Pulmonary artery endothelial cell (primary cell): ENCODE results near the gene HIPK2. TPM values are rescaled to one million over a fixed set of nuclear protein-coding genes. Genes with fewer than 3 reads are reported as not detected.
"Not testable (repeated sequence)": the region's sequence is repeated elsewhere in the genome, so short reads cannot be mapped to it uniquely, and the experiment has no call there.

Experiments used
- DNase-seq: peaks from one replicate; pipeline ENCODE4 v3.0.0-alpha.2; 2011; ENCODE audit warnings: low read depth, low spot score
- total RNA-seq: library from RNA; depleted of rRNA; stranded (reverse); fragments of >200 nt; gene quantifications from 2 replicates; pipeline ENCODE4 v1.2.3, GENCODE V29; 2014

The HIPK2 gene
- total RNA-seq, 1 donor from 2014 or later, result 10.6 TPM

DNA sequence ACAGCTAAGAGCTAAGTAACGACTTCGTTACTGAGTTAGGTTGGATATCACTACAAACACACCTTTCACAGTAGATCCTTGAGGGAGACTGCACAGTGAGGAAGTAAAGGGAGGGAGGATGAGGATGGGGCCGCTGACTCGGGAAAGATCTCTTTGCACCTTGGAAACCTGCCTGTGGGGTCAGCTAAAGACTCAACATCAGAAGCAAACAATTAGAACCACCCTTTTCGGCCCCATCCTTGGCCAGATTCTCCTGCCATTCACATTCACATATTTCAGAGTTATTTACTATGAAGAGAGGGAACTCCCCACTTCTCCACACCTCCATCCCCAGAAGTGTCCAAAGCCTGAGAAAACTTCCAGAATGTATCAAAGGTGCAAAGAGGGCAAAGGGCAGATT, 207.2 kb downstream of the HIPK2 start:
- DNase-seq, result no peak

DNA sequence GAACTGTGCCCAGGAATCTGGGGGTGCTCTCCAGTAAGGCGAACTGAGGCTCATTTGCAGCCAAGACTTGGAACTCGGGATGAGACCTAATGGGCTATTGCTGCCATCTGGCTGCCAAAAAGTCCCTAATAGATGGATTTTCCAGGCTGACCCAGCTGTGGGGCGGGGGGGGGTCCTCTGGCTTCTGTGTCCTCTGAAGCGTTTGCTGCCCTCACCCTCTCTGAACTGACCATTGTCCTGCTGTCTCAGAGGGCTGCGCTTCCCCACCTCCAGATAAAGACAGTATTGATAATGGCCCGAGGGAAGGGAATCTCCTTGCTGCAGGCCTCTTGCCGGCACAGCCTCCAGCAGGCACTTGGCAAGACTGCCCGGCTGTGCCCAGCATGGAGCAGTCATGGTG, 207.7 kb downstream of the HIPK2 start:
- DNase-seq, result no peak

DNA sequence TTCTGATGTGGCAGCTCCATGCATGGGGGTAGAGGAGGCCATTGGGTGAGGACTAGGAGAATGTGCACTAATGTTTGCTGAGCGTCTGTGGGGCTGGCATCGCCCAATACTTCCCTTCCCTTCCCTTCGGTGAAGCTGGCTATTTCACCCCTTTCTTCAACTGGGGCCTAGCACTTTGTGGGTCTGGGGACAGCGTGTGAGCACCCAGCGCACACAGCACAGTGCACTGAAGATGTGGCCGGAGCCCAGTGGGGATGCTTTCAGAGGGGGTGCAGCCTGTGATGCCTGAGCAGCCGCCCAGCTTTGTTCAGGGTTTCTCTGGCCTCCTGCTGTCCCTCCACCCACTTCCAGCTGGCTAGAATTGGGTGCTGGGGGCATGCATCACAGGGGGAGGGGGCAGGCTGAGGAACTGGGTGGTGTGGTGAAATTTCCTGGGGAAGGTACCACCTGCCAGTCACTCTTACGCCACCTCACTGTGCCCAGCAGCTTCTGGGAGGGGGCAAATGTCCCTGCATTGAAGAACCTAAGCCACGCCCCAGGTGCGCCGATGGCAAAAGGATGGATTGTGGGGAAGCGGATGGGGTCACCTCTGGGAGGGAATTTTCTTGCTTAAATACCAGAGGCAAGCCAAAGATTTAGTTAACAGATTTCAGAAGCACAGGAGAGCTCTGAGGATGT, 208.8 kb downstream of the HIPK2 start:
- DNase-seq, result no peak

DNA sequence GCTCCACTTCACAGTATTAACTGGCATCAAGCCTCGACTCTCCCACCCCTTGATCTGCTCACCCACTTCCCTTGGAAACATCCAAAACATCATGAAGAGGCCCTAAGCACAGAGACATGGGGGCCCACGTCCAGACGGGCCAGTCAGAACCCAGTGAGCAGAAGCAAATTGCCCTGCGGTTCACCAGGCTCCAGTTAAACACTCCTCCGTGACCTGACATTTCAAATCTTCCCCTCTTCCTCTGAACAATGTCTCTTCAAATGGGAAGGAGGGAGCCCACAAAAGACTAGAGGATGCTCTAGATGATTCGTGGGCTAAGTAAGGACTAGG, 209.5 kb downstream of the HIPK2 start:
- no peak for DNase-seq

DNA sequence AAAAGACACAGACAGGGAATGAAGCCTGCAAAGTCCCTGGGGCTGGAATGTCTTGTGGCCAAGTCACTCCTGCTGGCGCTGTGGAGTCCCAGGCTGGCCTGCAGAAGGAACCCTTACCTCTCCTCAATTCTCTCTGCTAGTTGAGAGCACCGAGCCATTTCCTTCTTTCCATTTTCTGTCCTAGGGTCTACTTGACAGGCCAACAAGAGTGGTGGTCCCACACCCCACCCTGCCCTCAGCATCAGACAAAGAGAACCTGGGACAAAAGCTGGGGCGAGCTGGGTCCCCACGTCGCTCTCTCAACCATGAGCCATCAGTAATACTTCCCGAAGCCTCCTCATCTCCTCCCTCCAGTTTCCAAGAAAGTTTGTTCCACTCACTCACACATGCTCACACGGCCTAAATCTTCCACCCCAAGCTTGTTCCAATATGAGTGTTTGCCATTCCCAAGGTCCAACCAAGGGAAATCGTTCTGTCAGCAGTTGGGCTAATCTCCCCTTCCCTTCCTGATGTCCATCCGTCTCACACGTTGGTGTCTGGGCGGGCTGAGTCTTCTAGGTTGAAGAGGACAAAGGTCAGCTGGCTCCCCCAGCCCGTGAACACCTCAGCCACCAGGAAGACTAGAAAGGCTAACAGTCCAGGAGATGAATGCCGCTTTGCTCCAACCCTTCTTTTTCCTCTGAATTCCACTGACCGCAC, 210.0 kb downstream of the HIPK2 start:
- DNase-seq, result no peak

DNA sequence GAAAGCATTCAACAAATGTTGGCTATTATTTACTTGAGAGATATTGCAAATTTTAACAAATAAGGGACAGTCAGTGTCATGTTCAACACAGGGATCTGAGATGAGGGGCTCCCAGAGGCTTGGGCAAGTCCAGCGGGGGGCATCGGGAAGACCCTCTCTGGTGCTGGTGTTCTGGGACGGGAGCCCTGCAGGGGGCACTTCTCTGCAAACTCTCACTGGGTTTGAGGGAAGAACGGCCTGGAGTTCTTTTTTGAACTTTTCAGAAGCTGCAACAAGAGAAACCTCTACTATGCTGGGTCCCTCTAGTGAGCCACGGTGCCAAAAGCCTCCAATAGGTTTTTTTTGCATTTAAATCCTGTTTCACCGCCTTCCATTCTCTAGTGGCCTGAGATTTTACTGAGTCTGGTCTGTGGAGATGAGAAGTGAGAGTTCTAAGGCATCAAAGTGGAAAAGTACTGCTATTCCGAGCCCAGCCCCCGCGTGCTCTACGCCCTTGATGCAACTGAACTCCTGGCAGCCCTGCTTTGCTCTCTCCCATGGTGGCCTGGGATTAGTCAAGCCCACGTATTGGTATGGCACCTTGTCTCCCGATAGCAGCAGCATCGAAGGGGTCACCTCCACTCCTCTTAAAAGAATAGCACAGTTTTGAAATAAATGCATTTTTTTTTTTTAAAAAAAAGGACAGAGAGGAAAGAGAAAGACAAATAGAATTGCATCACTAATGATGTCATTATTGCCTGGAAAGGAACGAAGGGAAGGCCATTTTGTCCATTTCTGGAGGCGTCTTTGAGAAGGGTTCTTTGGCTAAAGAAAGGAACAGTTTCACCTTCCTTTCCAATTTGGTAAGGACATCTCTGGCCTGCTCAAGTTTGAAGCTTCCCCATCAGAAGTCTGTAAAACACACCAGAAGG, 210.8 kb downstream of the HIPK2 start:
- no peak for DNase-seq

DNA sequence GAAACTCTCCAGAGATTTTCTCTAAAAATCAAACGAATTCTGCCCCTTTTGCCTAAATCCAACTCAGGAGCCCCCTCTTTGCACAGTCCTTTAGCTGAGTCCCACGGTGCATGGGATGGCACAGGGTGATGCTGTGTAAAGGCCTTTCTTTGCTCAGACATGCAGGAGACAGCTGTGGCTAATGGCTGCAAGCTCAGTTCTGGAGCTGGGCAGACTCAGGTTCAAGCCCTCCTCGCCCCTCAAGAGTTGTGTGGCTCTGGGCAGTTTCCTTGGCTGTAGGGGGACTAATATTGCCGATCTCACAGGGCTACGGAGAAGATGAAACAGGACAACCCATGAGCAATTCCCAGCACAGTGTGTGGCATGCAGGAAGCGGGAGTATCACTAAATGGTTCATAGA, 211.7 kb downstream of the HIPK2 start:
- no peak for DNase-seq

DNA sequence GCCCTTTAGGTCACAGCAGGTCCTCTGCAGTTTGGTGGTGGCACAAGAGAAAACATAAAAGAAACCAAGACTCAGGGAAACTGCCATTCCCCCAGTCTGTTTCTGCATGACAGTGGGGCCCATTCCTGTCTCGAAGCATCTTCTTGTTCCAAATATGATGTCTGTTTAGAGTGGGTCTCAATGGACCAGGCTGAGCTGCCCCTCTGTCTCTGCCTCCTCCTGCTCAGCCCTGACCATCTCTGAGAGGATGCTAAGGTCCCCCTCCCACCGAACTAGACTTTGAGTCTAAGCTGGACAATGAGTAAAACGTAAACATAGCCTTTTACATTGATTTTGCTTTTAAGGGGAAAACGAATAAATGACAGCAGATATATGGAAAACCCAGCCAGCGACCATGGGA, 213.9 kb downstream of the HIPK2 start:
- no peak for DNase-seq

DNA sequence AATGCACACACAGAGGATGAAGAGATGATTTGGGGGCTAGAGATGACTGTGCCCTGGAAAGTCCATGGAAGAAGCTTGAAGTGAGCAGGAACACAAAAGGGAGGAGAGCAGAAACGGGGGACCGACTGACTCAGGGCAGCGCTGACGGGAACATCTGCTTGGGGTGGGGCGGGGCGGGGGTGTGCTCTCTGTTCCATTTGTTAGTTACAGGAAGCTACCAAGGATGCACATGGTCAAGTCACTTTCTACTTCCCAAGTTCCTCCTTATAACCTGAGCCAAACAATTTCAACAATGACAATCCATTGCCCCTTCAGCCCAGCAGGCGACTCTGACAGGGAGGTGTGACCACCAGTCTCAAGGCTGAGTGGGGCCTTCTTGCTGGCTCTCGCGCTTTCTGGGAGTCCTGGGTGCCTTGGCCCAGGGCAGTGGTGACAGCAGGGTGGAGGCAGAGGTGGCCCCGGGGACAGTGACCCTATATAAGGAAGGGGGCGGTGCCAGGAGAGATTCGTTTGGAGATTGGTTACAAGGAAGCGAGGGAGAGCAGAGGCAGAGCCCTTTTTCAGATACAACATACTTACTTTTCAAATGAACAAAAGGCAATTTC, 214.7 kb downstream of the HIPK2 start:
- no peak for DNase-seq

DNA sequence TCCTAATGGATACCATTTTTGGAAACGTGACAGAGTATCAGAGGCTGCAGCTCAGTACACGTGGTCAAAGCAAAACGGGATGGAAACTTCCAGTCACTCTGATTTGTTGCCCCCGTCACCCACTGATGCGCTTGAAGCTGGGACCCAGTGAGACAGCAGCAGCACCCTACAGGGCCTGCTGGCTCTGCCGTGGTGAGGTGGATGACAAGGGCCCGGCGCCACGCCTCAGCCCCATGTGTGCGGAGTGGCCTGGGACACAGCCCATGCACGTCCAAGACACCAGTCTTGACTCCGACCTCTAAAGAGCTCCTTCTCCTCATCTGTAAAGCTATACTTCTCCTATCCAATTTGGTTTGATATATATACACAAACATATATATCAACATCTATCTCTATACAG, 215.3 kb downstream of the HIPK2 start:
- DNase-seq, result no peak

DNA sequence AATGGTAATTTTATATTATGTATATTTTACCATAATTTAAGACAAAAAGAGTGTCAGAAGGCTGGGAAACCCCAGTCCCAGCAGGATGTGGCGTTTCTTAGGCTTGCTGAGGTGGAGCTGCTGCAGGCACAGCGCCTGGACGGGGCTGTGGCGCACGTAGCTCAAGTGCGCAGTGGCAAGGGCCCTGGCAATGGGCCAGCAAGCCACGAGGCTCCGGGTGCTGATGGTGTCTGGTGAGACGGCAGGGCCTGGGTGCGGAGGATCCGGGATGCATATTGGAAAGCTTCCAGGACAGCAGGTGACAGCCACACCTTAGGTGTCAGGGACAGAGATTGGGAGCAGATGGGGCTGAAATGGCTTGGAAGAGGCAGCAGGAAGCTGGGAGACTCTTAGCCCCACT, 217.1 kb downstream of the HIPK2 start:
- DNase-seq, result no peak

DNA sequence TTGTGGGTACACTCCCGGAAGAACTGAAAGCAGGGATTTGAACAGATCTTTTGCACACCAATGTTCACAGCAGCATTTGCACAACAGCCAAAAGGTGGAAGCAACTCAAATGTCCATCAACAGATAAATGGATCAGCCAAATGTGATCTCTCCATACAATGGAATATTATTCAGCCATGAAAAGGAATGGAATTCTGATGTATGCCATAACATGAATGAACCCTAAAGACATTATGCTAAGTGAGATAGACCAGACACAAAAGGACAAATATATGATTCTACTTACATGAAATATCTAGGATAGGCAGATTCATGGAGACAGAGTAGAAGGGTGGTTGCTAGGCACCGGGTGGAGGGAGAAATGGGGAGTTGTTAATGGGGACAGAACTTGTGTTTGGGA, 217.6 kb downstream of the HIPK2 start:
- no peak for DNase-seq

DNA sequence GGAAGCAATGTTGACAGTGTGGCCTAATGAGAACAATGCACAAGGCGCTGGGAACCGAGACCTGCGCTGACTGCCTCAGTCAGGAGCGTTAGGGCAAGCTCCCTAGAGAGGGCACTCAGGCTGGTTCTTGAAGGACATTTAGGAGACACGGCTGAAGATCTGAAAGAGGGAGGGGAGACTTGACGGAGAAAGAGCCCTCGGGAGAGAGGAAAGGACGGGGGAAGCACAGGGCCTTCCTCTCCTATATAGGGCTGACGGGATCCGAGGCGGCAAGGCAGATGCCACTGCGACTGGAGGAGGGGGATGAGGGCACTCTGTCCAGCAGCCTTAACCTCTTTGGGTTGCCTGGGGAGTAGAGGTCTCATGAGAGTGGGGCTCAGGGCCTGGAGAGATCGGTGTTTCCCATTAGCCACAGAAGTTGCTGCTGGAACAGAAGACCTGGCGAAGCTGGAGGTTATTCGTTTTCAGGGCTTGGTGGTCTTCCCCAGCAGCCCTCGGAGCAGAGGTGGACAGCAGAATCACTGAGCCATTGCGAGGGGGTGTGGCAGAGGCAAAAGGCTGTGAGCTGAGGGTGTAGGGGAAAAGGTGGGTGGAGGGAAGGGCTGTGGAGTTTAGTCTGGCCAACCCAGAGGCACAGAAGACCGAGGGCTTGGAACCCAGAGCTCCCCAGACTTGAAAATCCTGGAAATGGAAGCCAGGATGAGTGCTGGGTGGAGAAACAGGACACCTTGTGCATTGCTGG, 218.3 kb downstream of the HIPK2 start:
- DNase-seq, result no peak

DNA sequence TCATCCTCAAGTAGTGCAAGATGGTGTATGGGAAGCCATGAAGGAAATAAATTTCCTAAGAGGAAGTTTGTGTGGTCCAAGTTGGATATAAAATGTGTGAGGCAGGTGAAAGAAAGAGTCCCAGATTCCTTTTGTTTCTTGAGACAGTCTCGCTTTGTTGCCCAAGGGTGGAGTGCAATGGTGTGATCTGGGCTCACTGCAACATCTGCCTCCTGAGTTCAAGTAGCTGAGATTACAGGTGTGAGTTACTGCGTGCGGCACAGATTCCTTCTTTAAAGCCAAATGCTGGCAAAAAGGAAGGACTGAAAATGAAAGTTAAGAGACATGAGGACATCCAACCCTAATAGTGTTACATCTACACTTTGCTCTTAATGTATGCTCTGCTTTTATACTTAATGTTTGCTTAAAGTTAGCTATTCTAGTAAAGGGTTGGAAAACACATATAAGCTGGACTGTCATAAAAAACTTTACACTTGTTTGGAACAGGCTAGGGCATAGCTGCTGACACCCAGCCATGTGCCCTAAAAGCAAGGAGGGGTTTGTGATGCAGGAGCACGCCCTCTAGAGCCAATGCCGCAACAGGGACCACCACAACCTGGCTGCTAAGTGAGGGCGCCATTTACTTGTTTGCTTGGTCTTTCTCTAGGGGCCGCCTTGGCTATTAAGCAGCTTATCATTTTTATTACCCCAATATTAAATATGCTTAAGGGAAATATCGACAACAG, 219.8 kb downstream of the HIPK2 start:
- no peak for DNase-seq

DNA sequence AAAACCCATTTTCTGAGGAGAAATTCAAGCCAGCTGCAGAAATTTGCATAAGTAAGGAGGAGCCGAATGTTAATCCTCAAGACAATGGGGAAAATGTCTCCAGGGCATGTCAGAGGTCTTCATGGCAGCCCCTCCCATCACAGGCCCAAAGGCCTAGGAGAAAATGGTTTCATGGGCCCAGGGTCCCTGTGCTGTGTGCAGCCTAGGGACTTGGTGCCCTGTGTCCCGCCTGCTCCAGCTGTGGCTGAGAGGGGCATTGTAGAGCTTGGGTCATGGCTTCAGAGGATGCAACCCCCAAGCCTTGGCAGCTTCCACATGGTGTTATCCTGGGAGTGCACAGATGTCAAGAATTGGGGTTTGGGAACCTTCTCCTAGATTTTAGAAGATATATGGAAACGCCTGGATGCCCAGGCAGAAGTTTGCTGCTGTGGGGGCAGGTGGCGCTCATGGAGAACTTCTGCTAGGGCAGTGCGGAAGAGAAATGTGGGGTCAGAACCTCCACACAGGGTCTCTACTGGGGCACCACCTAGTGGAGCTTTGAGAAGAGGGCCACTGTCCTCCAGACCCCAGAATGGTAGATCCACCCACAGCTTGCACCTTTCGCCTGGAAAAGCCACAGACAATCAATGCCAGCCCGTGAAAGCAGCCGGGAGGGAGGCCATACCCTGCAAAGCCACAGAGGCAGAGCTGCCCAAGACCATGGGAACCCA, 223.7 kb downstream of the HIPK2 start:
- not testable (repeated sequence) for DNase-seq

DNA sequence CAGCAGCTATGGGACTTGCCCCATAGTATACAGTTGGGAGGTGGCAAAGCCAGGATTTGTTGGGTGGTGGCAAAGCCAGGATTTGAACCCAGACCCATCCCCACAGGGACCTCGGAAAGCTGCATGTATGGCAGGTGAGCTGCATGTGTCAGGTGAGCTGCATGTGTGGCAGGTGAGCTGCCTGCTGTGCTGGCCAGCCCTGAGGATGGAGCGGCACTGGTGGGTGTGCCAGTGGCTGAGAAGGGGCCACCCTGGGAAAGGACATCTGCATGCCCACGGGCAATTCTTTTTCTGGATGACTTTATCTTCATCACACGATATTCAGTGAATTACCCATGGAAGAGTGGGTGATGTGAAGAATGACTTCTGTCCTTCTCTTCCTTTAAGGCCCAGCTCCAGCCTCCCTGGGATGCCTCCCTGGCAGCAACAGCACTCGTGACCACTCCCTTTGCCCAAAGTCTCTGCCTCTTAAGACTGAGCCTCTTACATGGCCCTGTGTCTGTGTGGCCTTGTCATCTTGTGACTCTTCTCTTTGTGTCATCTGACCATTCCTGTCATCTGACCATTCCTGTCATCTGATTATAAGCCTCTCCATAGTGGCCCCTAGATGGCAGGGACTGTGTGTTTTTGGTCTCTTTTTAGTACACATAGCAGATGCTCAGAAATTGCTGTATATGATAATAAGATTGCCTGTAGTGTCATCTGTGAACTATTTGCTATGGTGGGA, 229.3 kb downstream of the HIPK2 start:
- no peak for DNase-seq

DNA sequence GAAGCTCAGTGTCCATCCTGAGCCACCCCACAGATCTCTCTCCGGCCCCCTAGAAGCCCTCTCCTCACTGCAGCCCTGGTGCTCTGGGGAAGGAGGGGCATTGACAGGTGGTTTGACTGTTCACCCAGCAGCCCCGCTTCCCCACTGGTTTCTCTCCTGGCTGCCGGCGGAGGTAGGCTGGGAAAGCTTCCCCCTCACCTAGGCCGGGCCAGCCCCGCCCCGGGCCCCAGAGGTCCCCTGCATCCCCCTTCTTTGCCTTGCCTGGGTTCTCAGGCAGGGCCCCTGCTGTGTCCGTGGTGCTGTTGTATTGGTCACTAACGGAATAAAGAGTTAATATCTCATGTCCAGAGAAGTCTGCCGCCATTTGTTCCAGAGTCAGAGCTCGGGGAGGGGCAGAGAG, 233.2 kb downstream of the HIPK2 start:
- DNase-seq, result no peak

DNA sequence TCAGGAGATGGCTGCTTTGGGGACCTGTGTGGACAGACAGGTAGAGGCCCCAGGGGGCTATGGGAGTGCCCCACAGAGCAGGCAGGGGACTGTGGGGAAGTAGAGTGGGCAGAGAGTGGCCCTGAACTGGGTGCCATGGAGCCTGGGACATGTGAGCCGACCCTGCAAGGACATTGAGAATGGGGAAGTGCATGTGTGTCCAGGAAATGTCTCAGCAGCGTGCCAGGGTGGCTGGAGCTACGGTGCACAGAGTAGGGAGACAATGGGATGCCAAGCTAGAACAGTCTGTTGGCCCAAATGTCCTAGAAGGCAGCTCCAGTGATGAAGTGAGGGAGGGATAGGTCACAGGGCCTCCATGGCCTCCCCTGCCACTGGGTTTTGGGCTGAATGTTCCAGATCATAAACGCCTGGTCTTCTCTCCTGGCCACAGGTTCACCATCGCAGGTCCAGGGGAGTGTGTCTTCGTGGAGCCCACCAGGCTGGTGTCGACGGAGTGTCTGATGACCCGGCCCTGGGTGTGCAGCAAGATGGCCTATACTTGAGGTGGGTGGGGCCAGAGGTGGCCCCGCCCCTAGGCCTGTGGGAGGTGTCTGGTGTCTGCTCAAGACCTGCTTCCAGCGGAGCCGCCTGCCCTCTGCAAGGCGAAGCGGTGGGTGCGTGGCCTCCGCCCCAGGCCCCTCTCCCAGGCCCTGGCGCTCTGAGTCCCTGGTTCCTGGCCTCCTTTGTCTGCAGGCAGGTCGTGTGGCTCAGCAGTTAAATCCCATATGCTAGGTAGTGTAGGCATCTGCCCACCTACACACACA, 233.8 kb downstream of the HIPK2 start:
- no peak for DNase-seq
